Activated naive CD4-positive, alpha-beta T cell treated with anti-CD3 and anti-CD28 coated beads, Interleukin-2, amount 50 U/mL, for 24 hours (primary cell): Measurements from ENCODE around the gene HEBP2.
A peak's percentile ranks its signal among the peaks of the same experiment; 100 is the strongest.

Experiments used
- H3K27ac Mint-ChIP-seq: one replicate; pipeline ENCODE4 v1.8.0; 2021; ENCODE audit warnings: mild to moderate bottlenecking, mixed read lengths
- H3K27me3 Mint-ChIP-seq: one replicate; pipeline ENCODE4 v1.8.0; 2021; ENCODE audit warnings: mixed read lengths
- H3K36me3 Mint-ChIP-seq: one replicate; pipeline ENCODE4 v1.8.0; 2021; ENCODE audit warnings: mixed read lengths
- H3K4me1 Mint-ChIP-seq: one replicate; pipeline ENCODE4 v1.8.0; 2021; ENCODE audit warnings: mixed read lengths
- H3K4me3 Mint-ChIP-seq: one replicate; pipeline ENCODE4 v1.8.0; 2021; ENCODE audit warnings: mild to moderate bottlenecking, mixed read lengths
- H3K9me3 Mint-ChIP-seq: one replicate; pipeline ENCODE4 v1.8.0; 2021; ENCODE audit warnings: mixed read lengths

HEBP2 gene

DNA sequence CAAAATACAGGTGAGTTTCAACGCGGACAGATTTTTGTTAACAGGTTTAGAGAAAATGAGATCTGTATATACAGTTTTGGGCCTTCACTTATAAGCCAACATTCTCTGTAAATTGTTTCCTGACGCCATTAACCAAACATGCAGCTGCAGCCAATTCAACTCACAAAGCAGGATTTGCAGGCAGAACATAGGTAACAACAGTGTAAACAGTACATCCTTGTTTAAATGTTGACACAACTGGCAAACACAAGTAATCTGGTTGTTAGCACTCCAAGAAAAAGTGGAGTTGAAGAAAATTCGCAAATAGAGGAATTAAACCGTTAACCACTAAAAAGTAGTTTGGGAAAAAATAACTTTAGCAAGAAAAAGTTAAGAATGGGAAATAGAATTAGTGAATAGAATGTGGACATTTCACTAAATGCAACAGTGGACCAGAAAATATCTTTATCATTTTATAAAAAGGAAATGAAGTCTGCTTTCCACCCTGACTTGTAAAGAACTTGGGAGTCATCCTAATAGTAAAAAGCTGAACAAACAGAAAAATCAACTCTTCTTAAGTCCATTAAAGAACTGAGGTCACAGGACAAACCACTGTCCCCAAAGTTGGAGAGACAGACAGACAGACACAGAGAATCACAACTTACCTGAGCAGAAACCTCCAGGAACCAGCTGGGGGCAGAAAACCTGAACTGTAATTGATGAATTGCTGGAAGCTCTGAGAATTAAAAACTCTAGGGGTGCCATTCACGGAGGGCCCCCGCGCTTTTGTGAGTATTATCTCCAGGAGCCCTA is 16.2 kb upstream of the HEBP2 start:
- Mint-ChIP-seq H3K4me1 (no peaks in the 10 kb centered on the region), H3K4me3 (no peak overlapping the region), H3K27me3 (peaks cover 3% of the 10 kb centered on the region), H3K27ac (no peak overlapping the region), H3K9me3 (no peaks in the 10 kb centered on the region), H3K36me3 (no peaks in the 10 kb centered on the region)

DNA sequence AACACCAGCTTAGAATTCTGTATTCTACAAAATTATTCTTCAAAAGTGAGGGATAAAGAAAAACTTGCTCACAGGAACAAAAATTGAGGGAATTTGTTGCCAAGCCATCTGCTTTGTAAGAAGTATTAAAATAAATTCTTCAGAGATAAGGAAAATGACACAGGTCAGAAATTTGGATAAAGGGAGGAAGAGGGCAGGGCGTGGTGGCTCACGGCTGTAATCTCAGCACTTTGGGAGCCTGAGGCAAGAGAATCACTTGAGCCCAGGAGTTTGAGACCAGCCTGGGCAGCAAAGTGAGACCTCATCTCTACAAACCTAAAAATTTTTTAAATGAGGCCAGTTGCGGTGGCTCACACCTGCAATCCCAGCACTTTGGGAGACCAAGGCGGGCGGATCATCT is 14.5 kb upstream of the HEBP2 start:
- Mint-ChIP-seq H3K9me3 (no peaks in the 10 kb centered on the region), H3K4me1 (no peaks in the 10 kb centered on the region), H3K27ac (no peak overlapping the region), H3K36me3 (no peaks in the 10 kb centered on the region), H3K27me3 (peaks cover 2% of the 10 kb centered on the region), H3K4me3 (no peak overlapping the region)

DNA sequence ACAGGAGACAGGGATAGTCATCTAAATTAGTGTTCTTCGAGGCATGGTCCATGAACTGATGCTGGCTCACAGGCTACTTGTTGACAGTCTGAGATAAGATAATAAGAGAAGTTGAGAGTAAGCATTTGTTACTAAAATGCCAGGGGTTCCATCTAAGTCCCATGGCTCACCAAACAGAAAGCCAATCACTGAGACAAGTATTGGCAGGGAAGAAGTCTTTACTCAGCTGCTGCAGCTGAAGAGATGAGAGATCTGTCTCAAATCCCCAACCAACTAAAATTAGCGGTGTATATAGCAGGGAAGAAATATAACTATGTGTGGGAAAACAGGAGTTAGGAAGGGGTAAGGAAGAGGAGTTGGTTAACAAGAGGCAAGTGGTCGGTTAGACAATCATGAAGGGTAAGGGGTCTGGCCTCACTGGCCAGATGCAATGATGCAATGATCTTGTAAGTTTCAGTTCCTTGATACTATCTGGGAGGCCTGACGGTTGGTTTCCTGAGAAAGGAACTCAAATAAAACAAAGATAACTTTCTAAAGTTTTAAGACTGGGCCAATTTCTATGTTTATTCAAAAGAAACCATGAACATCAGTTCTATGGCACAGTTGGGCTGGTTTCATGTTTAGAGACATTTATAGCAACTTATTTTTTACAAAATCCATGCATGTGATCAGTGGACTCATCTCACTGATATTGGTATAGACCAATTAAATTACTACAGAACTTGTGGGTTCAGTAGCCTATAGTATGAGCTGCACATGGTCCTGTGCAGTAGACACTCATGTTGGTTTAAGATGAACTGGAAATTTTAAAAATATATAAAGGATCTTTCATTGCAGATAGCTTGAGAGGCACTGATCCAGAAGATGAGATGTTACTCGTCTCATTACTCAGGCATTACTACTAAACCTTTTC is 9.9 kb upstream of the HEBP2 start:
- no peak overlapping the region for H3K27ac Mint-ChIP-seq
- H3K4me3 Mint-ChIP-seq: no peak overlapping the region
- H3K36me3 Mint-ChIP-seq: no peaks in the 10 kb centered on the region
- no peaks in the 10 kb centered on the region for H3K4me1 Mint-ChIP-seq
- H3K27me3 Mint-ChIP-seq: peaks cover 2% of the 10 kb centered on the region
- H3K9me3 Mint-ChIP-seq: no peaks in the 10 kb centered on the region

DNA sequence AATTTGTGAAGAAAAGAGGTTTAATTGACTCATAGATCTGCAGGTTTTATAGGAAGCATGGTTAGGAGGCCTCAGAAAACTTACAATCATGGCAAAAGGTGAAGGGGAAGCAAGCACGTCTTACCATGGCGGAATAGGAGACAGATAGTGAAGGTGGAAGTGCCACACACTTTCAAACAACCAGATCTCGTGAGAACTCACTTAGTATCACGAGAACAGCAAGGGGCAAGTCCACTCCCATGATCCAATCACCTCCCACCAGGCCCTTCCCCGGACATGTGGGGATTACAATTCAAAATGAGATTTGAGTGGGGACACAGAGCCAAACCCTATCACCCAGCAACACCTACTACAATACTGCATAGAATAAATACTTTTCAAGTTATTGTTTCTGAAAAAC is 7.3 kb upstream of the HEBP2 start:
- Mint-ChIP-seq H3K9me3 (no peaks in the 10 kb centered on the region), H3K4me1 (no peaks in the 10 kb centered on the region), H3K27me3 (peaks cover 2% of the 10 kb centered on the region), H3K4me3 (no peak overlapping the region), H3K27ac (no peak overlapping the region), H3K36me3 (no peaks in the 10 kb centered on the region)

DNA sequence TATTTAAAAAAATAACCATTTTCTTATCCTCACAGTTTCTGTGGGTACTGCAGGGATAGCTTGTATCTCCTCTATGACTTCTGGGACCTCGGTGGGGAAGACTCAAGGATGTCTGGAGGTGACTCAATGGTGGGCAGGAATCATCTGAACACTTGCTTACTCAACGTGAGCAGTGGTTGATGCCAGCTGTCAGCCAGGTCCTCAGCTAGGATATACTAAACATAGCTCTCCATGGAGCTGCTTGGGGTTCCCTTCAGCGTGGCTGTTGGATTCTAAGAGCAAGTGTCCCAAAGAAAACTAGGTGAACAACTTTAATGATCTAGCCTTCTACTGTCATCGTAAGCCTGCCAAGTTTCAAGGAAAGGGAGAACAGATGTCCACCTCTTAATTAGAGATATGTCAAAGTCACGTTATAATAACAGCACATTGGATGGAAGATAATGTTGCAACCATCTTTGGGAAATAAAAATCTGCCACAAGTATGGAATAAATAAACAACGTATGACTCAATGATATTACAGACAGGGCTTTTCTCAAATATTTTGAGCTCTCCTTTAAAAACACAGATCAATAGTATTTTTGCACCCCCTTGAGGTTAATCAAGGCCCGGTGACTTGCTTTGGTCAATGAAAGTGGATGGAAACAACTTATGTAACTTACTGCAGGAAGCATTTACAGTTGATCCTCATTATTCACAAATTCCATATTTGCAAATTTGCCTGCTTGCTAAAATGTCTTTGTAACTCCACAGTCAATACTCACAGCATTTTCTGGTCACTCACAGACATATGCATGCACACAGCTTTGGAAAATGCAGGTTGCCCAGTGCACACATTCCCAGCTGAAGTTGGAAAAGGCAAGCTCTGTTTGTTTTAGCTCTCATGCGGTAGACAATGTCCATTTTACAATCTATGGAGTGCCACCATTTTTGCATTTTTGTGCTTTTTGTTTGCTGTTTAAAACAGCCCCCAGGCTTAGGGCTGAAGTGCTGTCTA is 6.6 kb upstream of the HEBP2 start:
- Mint-ChIP-seq H3K27me3 (no peaks in the 10 kb centered on the region), H3K4me3 (no peak overlapping the region), H3K36me3 (no peaks in the 10 kb centered on the region), H3K9me3 (no peaks in the 10 kb centered on the region), H3K4me1 (no peaks in the 10 kb centered on the region), H3K27ac (no peak overlapping the region)

DNA sequence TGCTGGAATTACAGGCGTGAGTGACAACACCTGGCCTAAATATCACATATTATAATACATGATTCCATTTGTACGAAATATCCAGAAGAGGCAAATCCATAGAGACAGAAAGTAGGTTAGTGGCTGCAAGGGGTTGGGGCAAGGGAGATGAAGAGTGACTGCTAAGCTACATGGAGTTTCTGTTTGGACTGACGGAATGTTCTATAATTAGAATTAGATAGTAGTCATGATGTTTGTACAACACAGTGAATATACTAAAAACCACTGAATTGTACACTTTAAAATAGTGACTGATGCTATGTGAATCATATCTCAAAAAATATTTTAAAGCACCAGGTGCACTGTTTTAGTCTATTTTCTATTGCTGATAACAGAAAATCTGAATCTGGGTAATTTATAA is 3.7 kb upstream of the HEBP2 start:
- no peaks in the 10 kb centered on the region for H3K9me3 Mint-ChIP-seq
- no peaks in the 10 kb centered on the region for H3K27me3 Mint-ChIP-seq

DNA sequence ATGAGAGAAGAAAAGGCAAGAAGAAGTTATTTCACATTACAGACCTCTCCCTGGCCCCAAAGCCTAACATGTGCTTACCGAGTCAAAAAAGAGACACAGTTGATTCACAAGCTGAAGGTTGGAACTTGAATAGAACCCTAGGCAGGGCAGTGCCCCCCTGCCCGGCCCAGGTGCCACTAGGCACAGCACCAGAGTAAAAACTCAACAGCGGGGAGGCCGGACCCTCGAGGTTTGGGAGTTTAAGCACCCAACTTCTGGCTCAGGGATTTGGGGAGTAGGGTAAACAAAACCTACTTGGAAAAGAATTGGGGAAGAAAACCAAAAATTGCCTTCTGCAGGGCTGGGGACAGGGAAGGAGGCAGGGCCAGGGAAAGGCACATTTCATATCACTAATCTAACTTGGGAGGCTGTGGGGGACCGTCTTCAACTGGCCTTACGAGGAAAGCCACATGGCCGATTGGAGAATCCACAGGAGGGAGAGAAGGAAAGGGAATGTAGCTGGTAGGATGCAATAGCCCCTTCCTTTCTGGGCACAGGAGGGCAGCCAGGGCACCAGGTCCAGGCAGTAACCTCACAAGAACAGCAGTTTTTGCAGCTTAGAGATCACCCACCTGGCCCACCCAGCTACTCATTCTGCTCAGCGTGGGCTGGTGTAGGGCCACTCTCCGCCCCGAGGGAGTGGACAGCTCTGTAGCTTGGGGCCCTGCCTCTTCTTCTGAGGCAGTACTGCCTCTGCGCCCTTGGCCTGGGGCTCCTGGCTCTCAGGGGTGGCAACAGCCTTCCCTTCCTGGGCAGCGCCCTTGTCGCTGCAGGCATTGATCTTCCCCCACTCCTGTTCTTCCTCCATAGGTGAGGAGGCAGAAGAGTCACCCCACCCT is 1.8 kb upstream of the HEBP2 start:
- Mint-ChIP-seq H3K9me3 (no peaks in the 10 kb centered on the region), H3K4me1 (peaks cover 15% of the 10 kb centered on the region), H3K27ac (no peak overlapping the region), H3K4me3 (no peak overlapping the region), H3K27me3 (no peaks in the 10 kb centered on the region), H3K36me3 (no peaks in the 10 kb centered on the region)

More for the DNA sequence above, 3.7 kb upstream of the HEBP2 start:
- Mint-ChIP-seq H3K4me1 (peaks cover 5% of the 10 kb centered on the region), H3K36me3 (no peaks in the 10 kb centered on the region), H3K27ac (no peak overlapping the region), H3K4me3 (no peak overlapping the region)

DNA sequence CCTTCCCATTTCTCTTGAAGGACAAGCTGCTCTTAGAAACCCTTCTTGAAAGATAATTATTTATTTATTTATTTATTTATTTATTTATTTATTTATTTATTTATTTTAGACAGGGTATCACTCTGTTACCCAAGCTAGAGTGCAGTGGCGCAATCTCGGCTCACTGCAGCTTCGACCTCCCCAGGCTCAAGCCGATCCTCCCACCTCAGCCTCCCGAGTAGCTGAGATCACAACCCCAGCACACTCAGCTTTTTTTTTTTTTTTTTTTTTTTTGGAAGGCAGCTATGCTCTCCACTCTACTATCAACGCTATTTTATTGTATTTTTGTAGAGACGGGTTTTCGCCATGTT is 1.2 kb upstream of the HEBP2 start:
- Mint-ChIP-seq H3K27ac (no peak overlapping the region), H3K27me3 (no peaks in the 10 kb centered on the region), H3K4me1 (peaks cover 15% of the 10 kb centered on the region)

DNA sequence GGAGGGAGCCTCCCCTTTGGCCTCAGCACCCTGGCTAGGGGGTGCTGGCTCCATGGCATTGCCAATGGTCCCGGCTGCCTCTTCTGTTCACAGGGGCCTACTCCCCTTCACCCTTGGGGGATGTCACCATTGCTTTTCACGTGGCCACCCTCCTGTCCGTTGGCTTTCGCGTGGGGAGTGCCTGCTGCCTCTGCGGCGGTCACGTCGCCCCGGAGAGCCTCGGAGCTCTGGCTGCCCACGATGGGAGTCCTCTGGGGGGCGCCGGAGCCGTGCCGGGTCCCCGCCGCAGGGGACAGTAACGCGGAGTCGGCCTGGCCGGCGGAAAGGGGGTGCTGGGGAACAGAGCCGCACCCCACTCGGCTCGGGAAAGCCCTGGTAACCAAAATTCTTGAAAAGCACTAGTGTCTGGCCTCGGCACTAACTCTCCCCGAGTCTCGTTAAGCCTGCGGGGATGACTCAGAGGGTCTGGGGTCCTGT is 661 bp upstream of the HEBP2 start:
- Mint-ChIP-seq H3K4me3 (peak overlapping the region; percentile 74), H3K4me1 (peaks cover 18% of the 10 kb centered on the region), H3K9me3 (no peaks in the 10 kb centered on the region)

More for the DNA sequence above, 1.2 kb upstream of the HEBP2 start:
- Mint-ChIP-seq H3K36me3 (no peaks in the 10 kb centered on the region), H3K4me3 (peak overlapping the region; percentile 74), H3K9me3 (no peaks in the 10 kb centered on the region)

DNA sequence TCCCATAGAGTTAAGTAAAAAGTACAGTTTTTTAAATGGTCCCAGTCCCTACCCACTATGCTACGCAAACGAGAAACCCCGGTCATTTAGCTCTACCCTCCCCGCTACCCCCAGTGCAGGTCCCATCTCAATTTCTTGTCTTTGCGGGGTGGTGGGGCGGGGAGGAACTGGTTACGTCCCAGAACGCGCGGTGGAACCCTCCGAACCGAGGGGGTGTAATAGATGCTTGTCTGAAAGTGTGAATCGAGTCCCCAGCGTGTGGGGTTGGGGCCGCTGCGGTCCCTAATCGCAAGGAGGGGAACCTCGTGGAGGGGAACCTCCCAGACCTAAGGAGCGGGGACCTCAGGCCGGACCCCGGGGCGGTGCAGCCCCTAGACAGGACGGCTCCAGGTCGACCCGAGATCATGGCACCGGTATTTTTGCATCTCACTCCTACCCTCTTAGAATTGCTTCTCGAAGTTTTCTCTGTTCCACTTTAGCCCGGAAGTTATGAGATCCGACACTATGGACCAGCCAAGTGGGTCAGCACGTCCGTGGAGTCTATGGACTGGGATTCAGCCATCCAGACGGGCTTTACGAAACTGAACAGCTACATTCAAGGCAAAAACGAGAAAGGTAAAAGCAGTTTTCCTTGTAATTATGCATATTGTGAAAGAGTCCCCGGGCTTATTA is 779 bp downstream of the HEBP2 start:
- Mint-ChIP-seq H3K27ac (peak overlapping the region; percentile 71), H3K4me3 (peak overlapping the region; percentile 81), H3K9me3 (no peaks in the 10 kb centered on the region), H3K27me3 (no peaks in the 10 kb centered on the region), H3K36me3 (peaks cover 9% of the 10 kb centered on the region), H3K4me1 (peaks cover 29% of the 10 kb centered on the region)

More for the DNA sequence above, 661 bp upstream of the HEBP2 start:
- Mint-ChIP-seq H3K27ac (peak overlapping the region; percentile 35), H3K27me3 (no peaks in the 10 kb centered on the region), H3K36me3 (no peaks in the 10 kb centered on the region)

DNA sequence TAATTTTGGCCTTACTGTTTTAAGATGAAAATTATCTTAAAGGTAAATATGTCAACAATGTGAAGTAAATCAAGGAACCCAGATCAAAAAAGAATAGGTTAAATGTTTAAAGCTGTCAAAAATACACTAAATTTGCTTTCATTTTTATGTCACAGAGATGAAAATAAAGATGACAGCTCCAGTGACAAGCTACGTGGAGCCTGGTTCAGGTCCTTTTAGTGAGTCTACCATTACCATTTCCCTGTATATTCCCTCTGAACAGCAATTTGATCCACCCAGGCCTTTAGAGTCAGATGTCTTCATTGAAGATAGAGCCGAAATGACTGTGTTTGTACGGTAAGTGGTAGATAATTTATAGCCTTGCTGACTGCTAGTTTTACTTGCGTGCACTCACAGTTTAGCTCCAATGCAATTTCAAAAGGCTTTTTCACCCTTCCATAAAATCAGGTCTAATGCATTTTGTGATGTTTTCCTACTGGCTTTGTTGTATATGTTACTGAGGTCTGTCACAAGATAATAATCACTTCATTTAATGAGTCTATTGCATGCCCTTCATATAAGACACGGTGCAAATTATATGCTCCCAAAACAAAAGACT is 1.9 kb downstream of the HEBP2 start:
- Mint-ChIP-seq H3K4me1 (peaks cover 32% of the 10 kb centered on the region), H3K4me3 (peak overlapping the region; percentile 6), H3K27me3 (no peaks in the 10 kb centered on the region), H3K9me3 (no peaks in the 10 kb centered on the region), H3K36me3 (peaks cover 11% of the 10 kb centered on the region), H3K27ac (peak overlapping the region; percentile 33)

DNA sequence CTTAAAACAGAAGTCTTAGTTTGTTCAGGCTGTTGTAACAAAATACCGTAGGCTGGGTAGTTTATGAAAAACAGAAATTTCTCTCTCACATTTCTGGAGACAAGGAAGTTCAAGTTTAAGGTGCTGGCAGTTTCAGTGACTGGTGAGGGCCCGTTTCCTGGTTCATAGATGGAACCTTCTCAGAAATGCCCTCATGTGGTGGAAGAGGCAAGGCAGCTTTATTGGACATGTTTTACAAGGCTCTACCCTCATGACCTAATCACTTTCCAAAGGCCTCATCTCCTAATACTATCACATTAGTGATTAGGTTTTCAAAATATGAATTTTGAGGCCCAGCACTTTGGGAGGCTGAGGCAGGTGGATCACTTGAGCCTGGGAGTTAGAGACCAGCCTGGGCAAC is 2.4 kb downstream of the HEBP2 start:
- Mint-ChIP-seq H3K4me3 (no peak overlapping the region), H3K36me3 (peaks cover 15% of the 10 kb centered on the region), H3K4me1 (peaks cover 37% of the 10 kb centered on the region), H3K27me3 (no peaks in the 10 kb centered on the region), H3K9me3 (no peaks in the 10 kb centered on the region), H3K27ac (peak overlapping the region; percentile 33)

DNA sequence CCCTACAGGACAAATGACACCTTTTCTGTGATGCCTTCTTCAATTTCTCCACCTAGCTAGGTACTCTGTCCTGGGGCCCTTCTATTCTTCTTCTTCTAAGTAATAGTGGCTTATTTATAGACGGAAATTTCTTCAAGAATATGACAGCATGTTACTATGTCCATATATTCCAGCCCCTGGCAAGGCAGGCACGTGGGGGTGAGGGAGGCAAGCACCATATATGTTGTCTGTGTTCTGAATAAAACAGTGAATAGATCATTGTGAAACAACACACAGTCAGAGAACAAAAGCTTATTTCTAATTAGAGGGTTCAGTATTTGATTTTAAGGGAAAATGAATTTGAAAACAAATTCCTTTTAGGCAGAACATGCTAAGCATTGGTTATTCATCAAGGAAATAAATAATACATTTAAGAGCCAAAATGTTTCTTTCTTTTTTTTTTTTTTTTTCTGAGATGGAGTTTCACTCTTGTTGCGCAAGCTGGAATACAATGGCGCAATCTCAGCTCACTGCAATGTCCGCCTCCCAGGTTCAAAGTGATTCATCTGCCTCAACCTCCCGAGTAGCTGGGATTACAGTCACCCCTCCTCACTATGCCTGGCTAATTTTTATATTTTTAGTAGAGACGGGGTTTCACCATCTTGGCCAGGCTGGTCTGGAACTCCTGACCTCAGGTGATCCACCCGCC is 6.2 kb downstream of the HEBP2 start:
- H3K4me3 Mint-ChIP-seq: no peak overlapping the region
- H3K4me1 Mint-ChIP-seq: peaks cover 34% of the 10 kb centered on the region
- H3K9me3 Mint-ChIP-seq: no peaks in the 10 kb centered on the region
- no peak overlapping the region for H3K27ac Mint-ChIP-seq
- no peaks in the 10 kb centered on the region for H3K27me3 Mint-ChIP-seq
- peaks cover 23% of the 10 kb centered on the region for H3K36me3 Mint-ChIP-seq
